Keratinocyte (primary cell): ENCODE measurements around the gene FRMPD2.

Experiments used
- CTCF ChIP-seq, 3 experiments: IDR thresholded peaks in 1 of 3; conservative IDR thresholded peaks in 1 of 3; optimal IDR thresholded peaks in 1 of 3; 2 replicates in 2 of 3; 3 replicates in 1 of 3; pipeline versions ENCODE3 to v1.5.1; 2011; ENCODE audit warnings: low read length in 3 of 3, mild to moderate bottlenecking in 3 of 3, moderate library complexity in 2 of 3, control low read depth in 1 of 3, inconsistent platforms in 1 of 3; ENCODE audit not compliant: insufficient read depth in 2 of 3; ENCODE audit errors: extremely low read depth in 1 of 3
- EZH2 ChIP-seq: IDR thresholded peaks from one replicate; pipeline ENCODE4 v1.6.1; 2012; ENCODE audit warnings: inconsistent platforms, mild to moderate bottlenecking, low read length, moderate library complexity

GRCh38 chr10:48279081-48279751 is 4.7 kb upstream of the FRMPD2 start:
- TF ChIP-seq CTCF (optimal IDR thresholded peaks at IDR 0.05 in 1 of 3, IDR thresholded peaks at IDR 0.05 in 1 of 3, conservative IDR thresholded peaks at IDR 0.05 in 1 of 3; ENCODE audit: extremely low read depth in 1 of 3, insufficient read depth in 2 of 3, low read length in 3 of 3) (no peak), EZH2 (no peak)
